ENCODE results near the gene ZDHHC16. TPM values are rescaled to one million over a fixed set of nuclear protein-coding genes. Genes with fewer than 3 reads are reported as not detected.
A peak's percentile ranks its signal among the peaks of the same experiment; 100 is the strongest.

The ZDHHC16 gene
- total and polyA plus RNA-seq, 7 donors: 19.7 to 44.9 (median 23.3) TPM

- H3K27me3 ChIP-seq (ENCODE audit: insufficient read depth in 3 of 3, low read length in 2 of 3): no peaks in the 10 kb centered on the region
- no peak overlapping the region for H3K4me3 ChIP-seq
- H3K9me3 ChIP-seq: no peaks in the 10 kb centered on the region
- H3K4me1 ChIP-seq: peaks cover 8% of the 10 kb centered on the region
- WGBS, 3 donors: 87 to 93% (median 88%) methylated on average over 1 of the region's 1 CpG
- intact Hi-C loops (cut with DNase I): no loop called here
- no peak for DNase-seq
- H3K36me3 ChIP-seq (ENCODE audit: insufficient read depth in 1 of 2, low read depth in 1 of 2): peaks cover 6 to 59% of the 10 kb centered on the region in 2 donors
- no peak for ATAC-seq
- no peak overlapping the region for H3K27ac ChIP-seq
- TF ChIP-seq, protein P1, sequence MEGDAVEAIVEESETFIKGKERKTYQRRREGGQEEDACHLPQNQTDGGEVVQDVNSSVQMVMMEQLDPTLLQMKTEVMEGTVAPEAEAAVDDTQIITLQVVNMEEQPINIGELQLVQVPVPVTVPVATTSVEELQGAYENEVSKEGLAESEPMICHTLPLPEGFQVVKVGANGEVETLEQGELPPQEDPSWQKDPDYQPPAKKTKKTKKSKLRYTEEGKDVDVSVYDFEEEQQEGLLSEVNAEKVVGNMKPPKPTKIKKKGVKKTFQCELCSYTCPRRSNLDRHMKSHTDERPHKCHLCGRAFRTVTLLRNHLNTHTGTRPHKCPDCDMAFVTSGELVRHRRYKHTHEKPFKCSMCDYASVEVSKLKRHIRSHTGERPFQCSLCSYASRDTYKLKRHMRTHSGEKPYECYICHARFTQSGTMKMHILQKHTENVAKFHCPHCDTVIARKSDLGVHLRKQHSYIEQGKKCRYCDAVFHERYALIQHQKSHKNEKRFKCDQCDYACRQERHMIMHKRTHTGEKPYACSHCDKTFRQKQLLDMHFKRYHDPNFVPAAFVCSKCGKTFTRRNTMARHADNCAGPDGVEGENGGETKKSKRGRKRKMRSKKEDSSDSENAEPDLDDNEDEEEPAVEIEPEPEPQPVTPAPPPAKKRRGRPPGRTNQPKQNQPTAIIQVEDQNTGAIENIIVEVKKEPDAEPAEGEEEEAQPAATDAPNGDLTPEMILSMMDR (IDR thresholded peaks at IDR 0.05): no peak
Observed at GRCh38 chr10:97482381-97482780, 36.4 kb downstream of the ZDHHC16 start.

- ATAC-seq: no peak
- H3K36me3 ChIP-seq (ENCODE audit: insufficient read depth in 1 of 2, low read depth in 1 of 2): peaks cover 0 to 48% of the 10 kb centered on the region in 2 donors
- H3K27ac ChIP-seq: peak overlapping the region; percentile 7
Observed at GRCh38 chr10:97483506-97483905, 37.5 kb downstream of the ZDHHC16 start.

GRCh38 chr10:97483921-97484320 is 37.9 kb downstream of the ZDHHC16 start:
- H3K27ac ChIP-seq: peak overlapping the region; percentile 7
- intact Hi-C loops (cut with DNase I): no loop called here
- TF ChIP-seq, protein P1 (IDR thresholded peaks at IDR 0.05): no peak

More at GRCh38 chr10:97483506-97483905, 37.5 kb downstream of the ZDHHC16 start:
- 48 to 58% (median 53%) methylated on average over 3 of the region's 3 CpGs for WGBS, 3 donors
- intact Hi-C loops (cut with DNase I): no loop called here
- no peak overlapping the region for H3K4me3 ChIP-seq
- TF ChIP-seq, protein P1 (IDR thresholded peaks at IDR 0.05): no peak
- peaks cover 9% of the 10 kb centered on the region for H3K4me1 ChIP-seq
- DNase-seq: no peak
- no peaks in the 10 kb centered on the region for H3K27me3 ChIP-seq (ENCODE audit: insufficient read depth in 3 of 3, low read length in 2 of 3)
- H3K9me3 ChIP-seq: no peaks in the 10 kb centered on the region

DNA sequence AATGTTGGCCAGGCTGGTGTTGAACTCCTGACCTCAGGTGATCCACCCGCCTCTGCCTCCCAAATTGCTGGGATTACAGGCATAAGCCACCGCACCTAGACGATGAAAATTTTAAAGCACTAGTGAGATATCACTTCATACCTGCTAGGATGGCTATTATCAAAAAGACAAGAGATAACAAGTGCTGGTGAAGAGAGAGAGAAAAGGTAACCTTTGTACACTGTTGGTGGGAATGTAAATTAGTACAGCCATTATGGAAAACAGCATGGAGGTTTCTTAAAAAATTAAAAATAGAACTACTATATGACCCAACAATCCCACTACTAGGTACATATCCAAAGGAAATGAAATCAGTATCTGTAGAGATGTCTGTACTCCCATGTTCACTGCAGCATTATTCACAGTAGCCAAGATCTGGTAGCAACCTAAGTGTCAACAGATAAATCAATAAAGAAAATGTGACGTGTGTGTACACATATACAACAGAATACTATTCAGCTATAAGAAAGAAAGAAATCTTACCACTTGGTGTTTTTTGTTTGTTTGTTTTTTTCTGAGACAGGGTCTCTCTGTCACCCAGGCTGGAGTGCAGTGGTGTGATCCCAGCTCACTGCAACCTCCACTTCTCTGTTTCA is 39.8 kb downstream of the ZDHHC16 start:
- Histone ChIP-seq H3K36me3 (ENCODE audit: insufficient read depth in 1 of 2, low read depth in 1 of 2) (peaks cover 0 to 25% of the 10 kb centered on the region in 2 donors), H3K27ac (no peak overlapping the region), H3K27me3 (ENCODE audit: insufficient read depth in 3 of 3, low read length in 2 of 3) (no peaks in the 10 kb centered on the region), H3K9me3 (no peaks in the 10 kb centered on the region), H3K4me3 (no peak overlapping the region), H3K4me1 (peaks cover 30% of the 10 kb centered on the region)
- TF ChIP-seq, protein P1 (IDR thresholded peaks at IDR 0.05): no peak
- no peak for DNase-seq
- intact Hi-C loops (cut with DNase I): no loop called here
- no peak for ATAC-seq
- 84 to 93% (median 88%) methylated on average over 4 of the region's 4 CpGs for WGBS, 3 donors

More at GRCh38 chr10:97483921-97484320, 37.9 kb downstream of the ZDHHC16 start:
- Histone ChIP-seq H3K9me3 (no peaks in the 10 kb centered on the region), H3K36me3 (ENCODE audit: insufficient read depth in 1 of 2, low read depth in 1 of 2) (peaks cover 0 to 44% of the 10 kb centered on the region in 2 donors), H3K27me3 (ENCODE audit: insufficient read depth in 3 of 3, low read length in 2 of 3) (no peaks in the 10 kb centered on the region), H3K4me3 (no peak overlapping the region), H3K4me1 (peaks cover 13% of the 10 kb centered on the region)
- DNase-seq: no peak
- 82 to 94% (median 84%) methylated on average over 1 of the region's 1 CpG for WGBS, 3 donors
- ATAC-seq: no peak

All from psoas muscle (tissue), 8 donors.